GM18526 (cell line): ENCODE data around the gene MZB1.
A peak's percentile ranks its signal among the peaks of the same experiment; 100 is the strongest.

Experiments
- POLR2A ChIP-seq: IDR thresholded peaks from 3 replicates; pipeline ENCODE4 v1.6.1; 2011; ENCODE audit not compliant: insufficient read length; ENCODE audit errors: extremely low read depth

The MZB1 gene

DNA sequence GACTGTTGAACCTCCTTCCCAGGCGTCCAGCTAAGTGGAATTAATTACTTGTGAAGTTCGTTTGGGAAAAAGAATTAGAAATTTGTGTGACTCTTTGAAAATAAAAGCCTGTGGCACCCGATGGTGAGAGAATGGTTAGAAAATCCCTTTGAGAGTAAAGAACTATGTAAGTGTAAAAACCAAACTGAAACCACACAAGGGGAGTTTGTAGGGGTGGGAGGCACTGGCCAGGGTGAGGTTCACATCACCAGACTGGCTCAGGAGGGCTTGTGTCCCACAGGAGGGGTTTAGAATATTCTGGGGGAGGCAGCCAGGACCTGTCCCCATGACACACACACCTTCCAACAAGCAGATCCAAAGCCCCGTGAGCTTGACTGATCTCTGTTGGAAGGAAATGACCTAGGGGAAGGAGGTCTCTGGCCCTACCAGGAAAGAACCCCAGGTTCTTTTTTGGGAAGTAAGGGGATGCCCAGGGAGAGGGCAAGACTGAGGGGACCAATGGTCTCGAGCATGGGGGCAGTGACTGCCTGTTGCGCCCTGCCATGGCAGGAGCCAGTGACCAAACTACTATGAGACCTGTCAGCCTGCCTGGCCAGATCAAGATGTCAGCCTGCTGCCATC lies 9.9 kb upstream of the MZB1 start:
- TF ChIP-seq POLR2A: no peak

DNA sequence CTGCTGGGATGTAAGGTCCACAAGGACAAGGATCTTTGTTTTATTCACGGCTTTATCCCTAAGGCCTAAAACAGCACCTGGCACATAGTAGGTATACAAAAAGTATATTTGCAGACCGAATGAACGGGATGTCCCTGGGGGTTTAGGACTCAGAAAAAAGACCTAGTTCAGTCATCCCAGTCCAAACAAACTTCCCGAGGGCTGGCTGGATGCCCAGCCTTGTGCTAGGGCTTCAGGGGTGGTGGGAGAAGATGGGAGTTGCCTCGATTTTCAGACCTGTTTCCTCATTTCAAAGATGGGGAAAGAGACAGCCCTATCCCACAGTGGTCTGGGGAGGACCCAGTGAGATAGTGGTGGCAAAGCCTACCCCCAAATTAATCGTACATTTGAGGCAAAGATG lies 8.2 kb upstream of the MZB1 start:
- TF ChIP-seq POLR2A: no peak

- no peak for TF ChIP-seq POLR2A
Measured at GRCh38 chr5:139396691-139397090, 7.0 kb upstream of the MZB1 start.

DNA sequence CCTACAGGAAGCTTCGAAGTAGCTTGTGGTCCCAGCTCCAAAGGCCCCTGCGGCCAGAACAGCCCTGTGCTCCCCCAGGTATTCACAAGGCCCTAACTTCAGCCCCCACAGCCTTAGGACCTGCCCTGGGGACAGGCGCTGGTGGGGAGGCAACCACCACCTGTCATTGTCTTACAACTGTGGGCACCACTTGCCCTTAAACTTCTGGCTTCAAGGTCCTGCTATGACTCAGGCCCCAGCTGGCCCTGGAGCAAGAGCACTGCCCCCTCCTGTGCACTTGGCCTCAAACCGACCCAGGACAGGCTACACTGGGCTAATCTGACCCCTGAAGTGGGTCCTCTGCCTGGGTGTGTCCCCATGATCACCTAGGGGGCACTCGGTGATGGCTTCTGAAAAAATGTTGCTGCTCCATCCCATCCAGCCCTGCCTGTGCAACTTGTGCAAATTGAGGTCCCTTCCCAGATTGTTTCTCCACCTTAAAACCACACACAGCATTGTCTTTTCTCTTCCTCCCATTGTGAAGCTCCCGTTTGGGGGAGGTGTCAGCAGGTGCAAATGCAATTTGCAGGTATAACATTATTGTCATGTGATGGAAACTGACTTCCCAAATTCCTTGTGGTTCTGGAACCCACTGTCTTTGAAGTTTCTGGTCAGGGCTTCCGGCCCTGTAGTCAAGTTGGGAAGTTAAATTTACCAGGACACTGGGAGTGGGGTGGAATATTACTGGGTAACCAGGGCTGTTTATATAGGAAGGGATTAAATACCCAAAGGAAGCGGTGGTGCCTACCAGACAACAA lies 6.3 kb upstream of the MZB1 start:
- TF ChIP-seq POLR2A: no peak

DNA sequence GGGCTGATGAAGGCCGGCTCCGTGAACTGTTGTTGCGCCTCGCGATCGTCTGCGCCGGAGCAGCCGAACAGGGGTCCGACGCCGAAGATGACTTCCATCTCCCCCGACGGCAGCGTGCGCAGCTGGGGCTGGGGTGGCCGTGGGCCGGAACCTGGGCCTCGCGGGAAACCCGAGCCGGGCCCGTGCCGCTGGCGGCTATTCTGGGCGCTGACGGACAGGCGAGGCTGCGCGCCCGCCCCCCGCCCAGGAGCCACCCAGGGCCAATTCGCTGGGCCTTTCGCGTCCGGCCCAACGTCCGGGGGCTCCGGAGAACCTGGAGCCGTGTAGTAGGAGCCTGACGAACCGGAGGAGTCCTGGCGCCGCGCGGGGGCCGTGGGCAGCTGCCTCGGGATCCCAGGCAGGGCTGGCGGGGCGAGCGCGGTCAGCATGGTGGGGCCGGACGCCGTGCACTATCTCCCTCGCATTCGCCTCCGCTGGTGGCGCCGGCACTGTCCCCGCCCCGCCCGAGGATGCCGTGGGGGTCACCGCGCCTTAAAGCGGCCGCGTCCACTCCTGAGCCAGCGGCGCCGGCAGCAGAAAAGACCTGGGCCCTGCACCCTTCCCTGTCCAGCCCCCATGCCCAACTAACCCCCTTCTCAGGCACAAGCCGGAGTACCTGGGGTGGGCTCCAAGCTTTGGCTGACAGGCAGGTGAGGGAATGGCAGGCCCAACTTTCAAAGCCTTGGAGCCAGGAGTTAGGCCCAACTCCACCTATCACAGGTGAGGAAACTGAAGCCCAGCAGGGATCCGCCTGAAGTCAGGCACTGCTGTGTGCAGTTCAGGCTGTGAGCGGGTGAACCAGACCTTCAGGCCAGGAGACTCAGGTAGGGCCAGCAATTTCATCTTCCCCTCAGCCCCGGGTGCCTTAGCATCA lies 5.2 kb upstream of the MZB1 start, which contains the start of gene PROB1:
Gene PROB1, minus strand, starts transcription at position 451 of the 913 bp plus-strand sequence. Its CDS starts 23 bp downstream, at position 428.
- no peak for TF ChIP-seq POLR2A

DNA sequence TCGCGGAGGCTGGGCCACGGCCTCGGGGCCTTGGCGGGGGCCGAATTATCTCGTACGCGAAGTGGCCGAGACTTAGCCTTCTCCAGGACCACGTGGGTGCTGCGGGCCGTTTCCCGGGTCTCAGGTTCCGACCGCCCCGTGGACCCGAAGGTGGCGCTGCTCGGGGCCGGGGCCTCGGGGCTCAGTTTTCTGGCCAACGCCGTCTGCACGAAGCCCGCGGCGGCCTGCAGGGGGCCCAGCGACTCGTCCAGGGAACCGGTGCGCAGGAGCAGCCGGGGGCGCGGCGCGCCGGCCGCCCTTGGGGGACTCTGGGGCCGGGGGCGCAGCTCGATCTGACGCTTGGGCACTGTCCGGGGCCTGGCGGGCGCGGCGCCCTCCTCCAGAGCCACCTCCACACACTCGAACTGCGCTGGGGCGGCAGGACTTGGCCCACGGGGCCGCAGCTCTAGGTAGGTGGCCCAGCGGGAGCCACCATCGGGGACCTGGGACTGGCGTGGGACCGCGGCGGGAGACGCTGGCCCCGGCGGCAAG lies 4.5 kb upstream of the MZB1 start:
- no peak for TF ChIP-seq POLR2A

GRCh38 chr5:139393497-139394122 lies 3.9 kb upstream of the MZB1 start:
- TF ChIP-seq POLR2A: no peak

GRCh38 chr5:139392678-139393496 lies 3.2 kb upstream of the MZB1 start:
- TF ChIP-seq POLR2A: peak; percentile 44

DNA sequence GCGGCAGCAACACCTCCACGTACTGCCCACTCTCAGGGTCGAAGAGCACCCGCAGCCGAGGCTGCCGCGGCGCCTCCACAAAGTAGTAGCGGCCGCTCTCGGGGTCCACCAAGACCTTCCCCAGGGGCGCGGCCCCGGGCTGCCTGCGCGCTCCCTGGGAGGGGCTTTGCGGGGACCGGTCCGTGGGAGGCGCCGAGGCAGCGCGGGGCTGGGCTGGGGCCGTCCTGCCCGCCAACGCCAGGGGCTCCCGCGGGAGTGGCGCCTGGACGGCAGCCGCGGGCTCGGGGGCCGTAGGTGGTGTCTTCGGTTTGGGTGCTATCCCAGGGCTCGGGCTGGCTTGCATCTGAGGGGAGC lies 2.6 kb upstream of the MZB1 start:
- TF ChIP-seq POLR2A: no peak

DNA sequence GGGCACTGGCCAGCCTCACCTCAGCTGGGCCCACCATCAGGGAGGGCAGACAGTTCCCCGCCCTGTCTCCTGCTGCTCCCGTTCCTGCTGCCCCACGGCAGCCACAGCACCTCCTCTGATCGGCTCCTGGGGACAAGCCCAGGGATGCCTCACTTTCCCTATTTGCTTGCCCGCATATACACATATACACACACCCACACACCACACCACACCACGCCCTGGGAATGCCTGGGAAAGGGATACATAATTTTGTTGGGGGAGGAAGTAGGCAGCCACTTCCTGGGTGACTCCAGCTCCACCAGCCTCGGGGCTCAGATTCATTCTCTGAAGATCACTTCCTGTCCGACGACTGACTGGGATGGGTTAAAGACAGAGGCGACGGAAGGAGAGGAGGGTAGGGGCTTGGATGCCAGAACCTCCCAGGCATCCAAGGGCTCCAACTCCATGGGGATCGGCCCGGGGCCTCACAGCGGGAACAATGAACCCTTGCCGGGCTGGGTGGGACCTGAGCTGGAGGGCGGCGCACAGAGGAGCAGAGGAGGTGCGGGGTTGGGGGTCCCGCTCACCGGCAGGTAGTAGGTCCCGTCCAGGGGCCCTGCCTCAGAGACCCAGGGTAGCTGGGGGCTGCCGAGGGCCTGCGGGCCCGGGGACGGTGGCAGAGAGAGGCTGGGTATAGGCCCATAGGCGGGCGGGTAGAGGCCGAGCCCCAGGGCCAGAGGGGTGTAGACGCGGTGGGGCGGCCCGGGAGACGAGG lies 2.0 kb upstream of the MZB1 start:
- TF ChIP-seq POLR2A: peak; percentile 55

GRCh38 chr5:139390639-139391569 lies 1.2 kb upstream of the MZB1 start:
- no peak for TF ChIP-seq POLR2A

DNA sequence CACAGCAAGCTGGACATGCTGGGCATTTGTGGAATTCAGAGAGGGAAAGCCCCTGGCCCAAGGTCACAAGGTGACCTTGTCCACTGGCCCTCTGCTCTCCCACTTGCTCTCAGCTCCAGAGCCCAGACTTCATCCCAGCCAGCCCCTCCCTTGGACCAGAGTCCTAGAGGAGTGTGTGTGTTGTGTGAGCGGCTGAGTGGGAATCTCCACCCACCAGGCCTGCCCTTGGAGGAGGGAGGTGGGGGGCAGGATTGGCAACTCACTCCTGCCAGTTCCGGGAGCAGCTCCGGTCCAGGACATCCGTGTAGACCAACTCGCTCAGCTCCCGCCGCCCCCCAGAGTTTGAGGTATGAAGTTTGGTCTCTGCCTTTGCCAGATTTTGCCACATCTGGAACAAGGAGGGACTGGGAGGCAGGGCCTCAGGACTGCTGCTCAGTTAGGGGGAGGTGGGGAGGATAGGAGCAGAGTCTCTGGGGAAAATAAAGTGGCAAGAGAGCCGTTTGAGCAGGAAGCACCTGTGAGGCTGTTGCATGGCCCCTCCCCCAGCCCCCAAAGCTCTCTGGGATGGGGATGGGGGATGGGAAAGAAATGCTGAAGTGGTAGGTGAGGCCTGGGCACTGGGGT lies 1.4 kb downstream of the MZB1 start:
- peak; percentile 31 for TF ChIP-seq POLR2A
